CD14-positive monocyte (primary cell): ENCODE data around the gene SPDL1. TPM values are rescaled to one million over a fixed set of nuclear protein-coding genes. Genes with fewer than 3 reads are reported as not detected.

Experiments used
- DNase-seq, 3 donors: peaks; one replicate each; pipeline ENCODE4 v3.0.0-alpha.2; 2011 to 2022
- H2AFZ ChIP-seq: 2 replicates; pipeline ENCODE4 v1.6.0; 2012; ENCODE audit warnings: mild to moderate bottlenecking, low read depth, low read length, inconsistent platforms; ENCODE audit not compliant: insufficient read depth, poor library complexity, severe bottlenecking
- H3K27ac ChIP-seq, 2 donors: 1 replicate in 1 of 2; 2 replicates in 1 of 2; pipeline ENCODE4 v1.5.1; 2012 to 2013; ENCODE audit warnings: low read length in 2 of 2, control low read depth in 1 of 2, inconsistent platforms in 1 of 2, low read depth in 1 of 2, mild to moderate bottlenecking in 1 of 2
- H3K27me3 ChIP-seq, 2 donors: one replicate each; pipeline versions ENCODE4 v1.6.0 to v1.6.1; 2011 to 2013; ENCODE audit warnings: low read length in 2 of 2; ENCODE audit not compliant: control insufficient read depth in 2 of 2, insufficient read depth in 2 of 2
- H3K36me3 ChIP-seq, 2 donors: replicated peaks in 1 of 2; 1 replicate in 1 of 2; 2 replicates in 1 of 2; pipeline versions ENCODE4 v1.5.1 to v1.6.1; 2012 to 2013; ENCODE audit warnings: low read length in 2 of 2, control low read depth in 1 of 2, inconsistent platforms in 1 of 2, mild to moderate bottlenecking in 1 of 2; ENCODE audit not compliant: insufficient read depth in 2 of 2, control insufficient read depth in 1 of 2
- H3K4me1 ChIP-seq, 2 donors: 1 replicate in 1 of 2; 2 replicates in 1 of 2; pipeline versions ENCODE4 v1.5.1 to v1.6.1; 2012 to 2013; ENCODE audit warnings: low read length in 2 of 2, control low read depth in 1 of 2, inconsistent platforms in 1 of 2, mild to moderate bottlenecking in 1 of 2, moderate library complexity in 1 of 2; ENCODE audit not compliant: insufficient read depth in 2 of 2, control insufficient read depth in 1 of 2
- H3K4me2 ChIP-seq: replicated peaks from 2 replicates; pipeline ENCODE3; 2012; ENCODE audit warnings: low read length, moderate library complexity, mild to moderate bottlenecking; ENCODE audit not compliant: poor library complexity, severe bottlenecking; ENCODE audit errors: extremely low read depth
- H3K4me3 ChIP-seq, 3 experiments: fragments of 200-600 bp in 1 of 3; sonication (generic) in 1 of 3; replicated peaks in 1 of 3; 1 replicate in 2 of 3; 2 replicates in 1 of 3; pipeline ENCODE4 v1.5.1; 2011 to 2013; ENCODE audit warnings: low read length in 3 of 3, mild to moderate bottlenecking in 3 of 3, control low read depth in 2 of 3, low read depth in 2 of 3, inconsistent platforms in 1 of 3, moderate library complexity in 1 of 3
- H3K79me2 ChIP-seq: 2 replicates; pipeline ENCODE4 v1.6.0; 2012; ENCODE audit warnings: mild to moderate bottlenecking, control low read depth, inconsistent platforms, low read length, moderate library complexity; ENCODE audit not compliant: insufficient read depth
- H3K9ac ChIP-seq: 2 replicates; pipeline ENCODE4 v1.6.0; 2017; ENCODE audit warnings: low read length, mild to moderate bottlenecking; ENCODE audit not compliant: insufficient read depth, poor library complexity, severe bottlenecking
- H3K9me3 ChIP-seq, 2 donors: replicated peaks in 1 of 2; 1 replicate in 1 of 2; 2 replicates in 1 of 2; pipeline versions ENCODE4 v1.5.1 to v1.6.1; 2012 to 2013; ENCODE audit warnings: low read length in 2 of 2, control low read depth in 1 of 2; ENCODE audit not compliant: control insufficient read depth in 1 of 2, insufficient read depth in 1 of 2
- H4K20me1 ChIP-seq: 2 replicates; pipeline ENCODE4 v1.6.0; 2012; ENCODE audit warnings: mild to moderate bottlenecking, low read length, control low read depth, moderate library complexity; ENCODE audit not compliant: insufficient read depth
- H3K27ac Mint-ChIP-seq, 7 donors: one replicate each; pipeline ENCODE4 v1.8.0; 2020; ENCODE audit warnings: mild to moderate bottlenecking in 7 of 7, mixed read lengths in 7 of 7, moderate library complexity in 6 of 7, inconsistent platforms in 2 of 7
- H3K27me3 Mint-ChIP-seq, 3 donors: one replicate each; pipeline ENCODE4 v1.8.0; 2021 to 2022; ENCODE audit warnings: low read depth in 3 of 3, mild to moderate bottlenecking in 3 of 3, mixed read lengths in 3 of 3, moderate library complexity in 3 of 3, inconsistent platforms in 1 of 3
- H3K36me3 Mint-ChIP-seq, 2 donors: one replicate each; pipeline ENCODE4 v1.8.0; 2020; ENCODE audit warnings: mixed read lengths in 2 of 2, inconsistent platforms in 1 of 2, mild to moderate bottlenecking in 1 of 2
- H3K4me1 Mint-ChIP-seq: one replicate; pipeline ENCODE4 v1.8.0; 2020; ENCODE audit warnings: mild to moderate bottlenecking, mixed read lengths
- H3K4me3 Mint-ChIP-seq, 2 donors: one replicate each; pipeline ENCODE4 v1.8.0; 2020; ENCODE audit warnings: mild to moderate bottlenecking in 2 of 2, mixed read lengths in 2 of 2, moderate library complexity in 1 of 2
- H3K9me3 Mint-ChIP-seq, 7 donors: one replicate each; pipeline ENCODE4 v1.8.0; 2020 to 2022; ENCODE audit warnings: mixed read lengths in 7 of 7, mild to moderate bottlenecking in 6 of 7, moderate library complexity in 6 of 7, inconsistent platforms in 2 of 7
- CTCF ChIP-seq: fragments of 200-600 bp; IDR thresholded peaks from one replicate; pipeline ENCODE4 v1.8.0; 2022; ENCODE audit warnings: antibody characterized with exemption, mild to moderate bottlenecking
- WGBS: methylation state at CpG from one replicate; pipeline ENCODE4 v1.1.5; 2013; ENCODE audit warnings: missing lambda C conversion rate; ENCODE audit not compliant: insufficient coverage; 5-methylcytosine and 5-hydroxymethylcytosine counted together
- intact Hi-C, 2 donors: fragments of 100-400 bp; cut with micrococcal nuclease; formaldehyde crosslinking; loops; one replicate each; pipeline versions ENCODE4 v1.15.0 to v1.15.1; 2023
- polyA plus RNA-seq, 3 donors: library from polyadenylated mRNA; depleted of rRNA in 1 of 3; unstranded in 2 of 3; stranded (reverse) in 1 of 3; fragments of 300-500 nt in 2 of 3; fragments of >200 nt in 1 of 3; fragmentation: Illumina TruSeq in 2 of 3; gene quantifications; 1 replicate in 2 of 3; 2 replicates in 1 of 3; pipeline ENCODE4 v1.2.3, GENCODE V29; 2012 to 2021

The SPDL1 gene
- polyA plus RNA-seq, 3 donors: 1.4 to 1.6 (median 1.6) TPM

- no peak for TF ChIP-seq CTCF
- no peak overlapping the region for H3K4me3 Mint-ChIP-seq
- H3K4me1 Mint-ChIP-seq: no peaks in the 10 kb centered on the region
- H3K36me3 Mint-ChIP-seq: no peaks in the 10 kb centered on the region
- Histone ChIP-seq H3K4me2 (no peak overlapping the region), H3K4me3 (no peak overlapping the region), H3K9ac (no peak overlapping the region), H2AFZ (no peak overlapping the region), H3K4me1 (no peaks in the 10 kb centered on the region), H4K20me1 (no peaks in the 10 kb centered on the region), H3K27me3 (peaks cover 0 to 3% of the 10 kb centered on the region in 2 donors), H3K9me3 (peaks cover 0 to under 1% of the 10 kb centered on the region in 2 donors), H3K27ac (no peak overlapping the region), H3K36me3 (no peaks in the 10 kb centered on the region), H3K79me2 (no peaks in the 10 kb centered on the region)
- H3K27me3 Mint-ChIP-seq: peaks cover 4 to 13% (median 11%) of the 10 kb centered on the region in 3 donors
- WGBS: no CpG with 5 or more reads among the region's 2 CpGs
- peaks cover 6 to 11% (median 8%) of the 10 kb centered on the region in 7 donors for H3K9me3 Mint-ChIP-seq
- intact Hi-C loops: no loop called here
- H3K27ac Mint-ChIP-seq: no peak overlapping the region
- DNase-seq: no peak
These were observed 21.7 kb upstream of the SPDL1 start for GRCh38 chr5:169561893-169562292.

GRCh38 chr5:169563369-169563768, 20.2 kb upstream of the SPDL1 start:
- no peaks in the 10 kb centered on the region for H3K4me1 ChIP-seq
- peaks cover 13 to 14% of the 10 kb centered on the region in 2 donors for H3K9me3 ChIP-seq
- no peak for DNase-seq
- H3K4me2 ChIP-seq: no peak overlapping the region
- Mint-ChIP-seq H3K4me1 (no peaks in the 10 kb centered on the region), H3K9me3 (peaks cover 9 to 18% (median 15%) of the 10 kb centered on the region in 7 donors), H3K27me3 (peaks cover 4 to 13% (median 10%) of the 10 kb centered on the region in 3 donors), H3K36me3 (no peaks in the 10 kb centered on the region), H3K27ac (no peak overlapping the region), H3K4me3 (no peak overlapping the region)
- H3K27ac ChIP-seq: no peak overlapping the region
- no peaks in the 10 kb centered on the region for H3K36me3 ChIP-seq
- WGBS: 67% methylated on average over 1 of the region's 1 CpG
- intact Hi-C loops: no loop called here
- no peak overlapping the region for H3K4me3 ChIP-seq
- no peak for TF ChIP-seq CTCF
- H3K27me3 ChIP-seq: peaks cover 0 to 3% of the 10 kb centered on the region in 2 donors
- H3K9ac ChIP-seq: no peak overlapping the region
- no peaks in the 10 kb centered on the region for H4K20me1 ChIP-seq
- H2AFZ ChIP-seq: no peak overlapping the region
- H3K79me2 ChIP-seq: no peaks in the 10 kb centered on the region
